AG04449 (cell line): ENCODE measurements around the gene CBX5.

Source experiments
- CTCF ChIA-PET: fragments of 350-600 bp; formaldehyde crosslinking; extraction: SDS; loops from one replicate; lab custom pipeline; 2021; ENCODE audit warnings: antibody characterized with exemption; lab: Yijun Ruan, JAX
- POLR2A ChIA-PET: fragments of 400-600, 350-600 bp; formaldehyde crosslinking; extraction: SDS; loops from one replicate; lab custom pipeline; 2020; ENCODE audit warnings: antibody characterized with exemption, inconsistent platforms; lab: Yijun Ruan, JAX
- DNase-seq: peaks from one replicate; pipeline ENCODE4 v3.0.0-alpha.2; 2010; ENCODE audit warnings: low read depth, low spot score
- H3K4me3 ChIP-seq: 2 replicates; pipeline ENCODE4 v1.5.1; 2011; ENCODE audit warnings: low read depth, mild to moderate bottlenecking, control low read depth, low read length
- TF ChIP-seq, protein P1 (sequence below): IDR thresholded peaks from one replicate; pipeline ENCODE4 v1.5.1; 2011; ENCODE audit warnings: mild to moderate bottlenecking, moderate library complexity, low read length, control low read depth, inconsistent platforms; ENCODE audit not compliant: insufficient read depth; ENCODE audit errors: missing control alignments

CBX5 gene

DNA sequence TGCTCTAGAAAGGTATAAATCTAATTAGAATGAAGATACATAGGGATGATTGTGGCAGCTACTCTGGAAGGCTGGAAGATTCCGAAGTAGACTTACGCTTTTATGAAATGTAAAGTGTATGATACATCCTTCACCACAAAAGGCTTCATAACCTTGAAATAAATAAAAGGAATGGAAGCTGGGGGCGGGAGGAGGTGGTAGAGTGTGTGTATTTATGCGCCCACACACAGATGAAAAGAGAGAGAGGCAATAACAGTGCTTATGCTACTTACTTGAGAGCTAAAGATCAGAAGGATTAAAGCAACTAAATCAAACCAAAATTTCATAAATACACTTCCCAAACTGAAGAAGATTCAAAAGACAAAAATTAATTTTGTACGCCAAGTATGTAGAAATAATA lies 30.4 kb downstream of the CBX5 start:
- no peak for DNase-seq
- TF ChIP-seq, protein P1, sequence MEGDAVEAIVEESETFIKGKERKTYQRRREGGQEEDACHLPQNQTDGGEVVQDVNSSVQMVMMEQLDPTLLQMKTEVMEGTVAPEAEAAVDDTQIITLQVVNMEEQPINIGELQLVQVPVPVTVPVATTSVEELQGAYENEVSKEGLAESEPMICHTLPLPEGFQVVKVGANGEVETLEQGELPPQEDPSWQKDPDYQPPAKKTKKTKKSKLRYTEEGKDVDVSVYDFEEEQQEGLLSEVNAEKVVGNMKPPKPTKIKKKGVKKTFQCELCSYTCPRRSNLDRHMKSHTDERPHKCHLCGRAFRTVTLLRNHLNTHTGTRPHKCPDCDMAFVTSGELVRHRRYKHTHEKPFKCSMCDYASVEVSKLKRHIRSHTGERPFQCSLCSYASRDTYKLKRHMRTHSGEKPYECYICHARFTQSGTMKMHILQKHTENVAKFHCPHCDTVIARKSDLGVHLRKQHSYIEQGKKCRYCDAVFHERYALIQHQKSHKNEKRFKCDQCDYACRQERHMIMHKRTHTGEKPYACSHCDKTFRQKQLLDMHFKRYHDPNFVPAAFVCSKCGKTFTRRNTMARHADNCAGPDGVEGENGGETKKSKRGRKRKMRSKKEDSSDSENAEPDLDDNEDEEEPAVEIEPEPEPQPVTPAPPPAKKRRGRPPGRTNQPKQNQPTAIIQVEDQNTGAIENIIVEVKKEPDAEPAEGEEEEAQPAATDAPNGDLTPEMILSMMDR = no peak
- ChIA-PET CTCF (interaction anchor here (1.0 to 1.9 kb wide), 12 partner anchors 9 to 123 kb away, joined by 3 to 10 read pairs (median 4); partner anchors contain the start of gene COPZ1), POLR2A (no interaction called here)
- H3K4me3 ChIP-seq = no peak overlapping the region

DNA sequence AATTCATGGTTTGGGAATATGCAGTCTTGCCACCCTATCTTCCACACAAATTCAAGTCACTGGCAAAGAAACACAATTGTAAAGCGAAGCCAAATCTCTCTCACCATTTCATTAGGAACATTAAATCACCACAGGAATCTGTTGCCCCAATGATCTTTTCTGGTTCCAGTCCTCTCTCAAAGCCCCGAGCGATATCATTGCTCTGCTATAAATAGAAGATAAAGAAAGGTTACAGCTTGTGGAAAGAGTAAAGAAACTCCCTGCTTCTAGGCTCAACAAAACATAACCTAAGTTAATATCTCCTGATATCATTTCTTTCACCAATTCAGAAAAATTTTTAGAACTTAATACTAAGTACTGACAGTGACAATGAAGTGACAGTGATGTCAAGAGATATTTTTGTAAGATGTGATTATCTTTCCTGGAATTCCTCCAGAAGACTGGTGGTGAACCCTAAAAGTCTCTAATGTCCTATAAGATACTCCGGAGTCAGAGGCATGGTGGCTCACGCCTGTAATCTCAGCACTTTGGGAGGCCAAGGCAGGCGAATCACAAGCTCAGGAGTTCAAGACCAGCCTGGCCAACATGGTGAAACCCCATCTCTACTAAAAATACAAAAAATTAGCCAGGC lies 33.8 kb downstream of the CBX5 start:
- ChIA-PET POLR2A (no interaction called here), CTCF (interaction anchor here (0.5 to 2.6 kb wide), 6 partner anchors 12 to 1548 kb away, joined by 3 to 7 read pairs (median 4); partner anchors contain the start of gene COPZ1)
- TF ChIP-seq, protein P1 = no peak
- DNase-seq = no peak
- no peak overlapping the region for H3K4me3 ChIP-seq

DNA sequence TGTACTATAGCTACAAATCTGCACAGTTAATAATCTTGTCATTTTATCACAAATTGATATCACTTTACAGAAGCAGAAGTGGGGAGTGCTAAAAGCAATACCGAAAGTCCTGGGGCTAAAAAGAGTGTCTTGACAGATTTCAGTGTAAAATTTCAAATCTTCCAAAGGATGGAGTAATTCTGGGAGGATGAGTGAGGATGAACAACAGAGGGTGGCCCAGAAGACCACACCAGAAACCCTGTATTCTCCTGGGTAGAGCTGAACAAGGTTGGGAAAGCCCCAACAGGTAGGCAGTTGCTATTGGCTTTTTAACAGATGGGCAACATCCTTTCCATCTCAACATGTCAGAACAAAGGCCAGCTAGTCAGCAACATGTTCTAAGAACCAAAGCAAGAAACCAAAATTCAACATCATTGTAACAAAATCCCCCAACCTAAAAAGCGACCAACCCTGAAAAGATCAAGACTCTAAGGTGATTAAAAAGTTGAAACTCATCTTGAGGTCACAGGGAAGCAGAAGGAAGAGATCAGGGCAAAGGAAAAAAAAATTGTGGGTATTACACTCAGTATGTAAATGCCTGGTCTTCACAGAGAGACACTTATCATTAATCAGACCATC lies 38.8 kb downstream of the CBX5 start:
- DNase-seq = no peak
- no peak overlapping the region for H3K4me3 ChIP-seq
- POLR2A ChIA-PET = no interaction called here
- TF ChIP-seq, protein P1 = no peak
- CTCF ChIA-PET = interaction anchor here (1.1 to 13.1 kb wide), 6 partner anchors 8 to 129 kb away, joined by 3 to 209 read pairs (median 8); no protein-coding TSS in a partner anchor

DNA sequence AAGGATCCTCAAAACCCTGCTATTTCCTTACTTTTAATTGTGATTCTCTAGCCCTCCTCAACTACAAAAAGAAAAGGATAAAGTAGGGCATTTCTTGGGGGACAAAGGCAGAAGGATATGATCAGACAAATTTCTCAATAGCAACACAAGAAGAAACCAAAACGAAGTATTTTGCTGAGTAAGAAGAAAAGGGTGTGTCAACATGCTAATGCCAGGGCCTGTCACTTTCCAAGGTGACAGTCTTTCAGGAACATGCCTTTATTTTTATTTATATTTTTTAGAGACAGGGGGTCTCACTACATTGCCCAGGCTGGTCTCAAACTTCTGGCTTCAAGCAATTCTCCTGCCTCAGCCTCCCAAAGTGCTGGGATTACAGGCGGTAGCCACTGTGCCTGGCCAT lies 39.8 kb downstream of the CBX5 start:
- H3K4me3 ChIP-seq = no peak overlapping the region
- TF ChIP-seq, protein P1 = no peak
- CTCF ChIA-PET = interaction anchor here (1.1 to 13.1 kb wide), 5 partner anchors 9 to 130 kb away, joined by 4 to 209 read pairs (median 4); partner anchors contain the start of gene COPZ1
- POLR2A ChIA-PET = no interaction called here
- no peak for DNase-seq

DNA sequence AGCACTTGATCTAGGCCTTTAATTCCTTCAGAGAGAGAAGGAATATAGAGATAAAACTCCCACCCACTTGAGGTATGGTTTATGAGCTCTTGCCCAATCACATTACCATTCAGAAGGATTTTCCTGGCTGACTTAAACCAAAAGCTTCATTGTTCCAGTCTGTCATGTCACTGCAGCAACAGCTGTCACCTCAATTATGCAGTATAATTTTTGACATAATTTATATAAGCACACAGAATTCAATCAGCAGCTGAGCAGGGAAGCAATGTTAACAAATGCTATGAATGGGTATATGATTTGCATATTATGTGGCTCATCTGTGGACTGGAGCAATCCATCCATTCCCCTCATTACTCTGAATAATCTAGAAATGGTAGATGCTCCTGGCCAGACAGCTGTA lies 40.3 kb downstream of the CBX5 start:
- POLR2A ChIA-PET = no interaction called here
- no peak overlapping the region for H3K4me3 ChIP-seq
- TF ChIP-seq, protein P1 = no peak
- DNase-seq = no peak
- CTCF ChIA-PET = interaction anchor here (1.1 to 13.1 kb wide), 4 partner anchors 16 to 131 kb away, joined by 4 to 209 read pairs (median 7); partner anchors contain the start of gene COPZ1

DNA sequence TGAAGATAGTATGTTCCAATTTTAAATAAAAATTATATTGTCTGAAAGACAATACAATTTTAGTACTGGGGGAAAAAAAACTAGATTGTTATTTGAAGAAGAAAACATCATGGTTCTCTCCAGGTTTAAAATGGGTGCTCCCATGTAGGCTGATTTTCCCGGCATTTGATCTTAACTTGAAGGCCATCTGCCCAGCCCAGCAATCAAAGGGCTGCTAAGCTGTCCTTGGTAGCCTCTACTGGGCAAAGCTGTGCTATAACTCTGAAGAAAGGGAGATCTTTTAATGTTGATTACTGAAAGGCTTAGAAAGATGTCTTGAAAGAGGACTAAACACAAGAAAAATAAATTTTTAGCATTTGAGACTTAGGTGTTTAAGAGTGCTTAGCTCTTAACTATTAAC lies 41.4 kb downstream of the CBX5 start:
- H3K4me3 ChIP-seq = no peak overlapping the region
- TF ChIP-seq, protein P1 = no peak
- DNase-seq = no peak
- CTCF ChIA-PET = interaction anchor here (0.9 to 13.1 kb wide), 9 partner anchors 10 to 141 kb away, joined by 3 to 209 read pairs (median 6); partner anchors contain the start of gene COPZ1
- POLR2A ChIA-PET = interaction anchor here (0.8 kb wide), 1 partner anchor 41 kb away, joined by 5 read pairs; the partner anchor contains the start of genes CBX5 and HNRNPA1
